Vagina (tissue), 2 donors: Measurements from ENCODE around the gene GPRC5C.

Experiments
- POLR2AphosphoS5 ChIP-seq, 2 donors: sonication (generic); formaldehyde crosslinking; IDR thresholded peaks; one replicate each; pipeline ENCODE4 v1.9.0; 2017; ENCODE audit warnings: antibody characterized with exemption in 2 of 2, mild to moderate bottlenecking in 2 of 2, low read depth in 1 of 2; ENCODE audit not compliant: insufficient read depth in 1 of 2
- TF ChIP-seq, protein P1 (sequence below), 3 experiments: fragments of 450-650 bp in 2 of 3; fragments of 200-600 bp in 1 of 3; sonication (generic) in 1 of 3; IDR thresholded peaks; one replicate each; pipeline ENCODE4 v1.5.1; 2017 to 2019; ENCODE audit warnings: antibody characterized with exemption in 3 of 3, mild to moderate bottlenecking in 2 of 3, moderate library complexity in 2 of 3

DNA sequence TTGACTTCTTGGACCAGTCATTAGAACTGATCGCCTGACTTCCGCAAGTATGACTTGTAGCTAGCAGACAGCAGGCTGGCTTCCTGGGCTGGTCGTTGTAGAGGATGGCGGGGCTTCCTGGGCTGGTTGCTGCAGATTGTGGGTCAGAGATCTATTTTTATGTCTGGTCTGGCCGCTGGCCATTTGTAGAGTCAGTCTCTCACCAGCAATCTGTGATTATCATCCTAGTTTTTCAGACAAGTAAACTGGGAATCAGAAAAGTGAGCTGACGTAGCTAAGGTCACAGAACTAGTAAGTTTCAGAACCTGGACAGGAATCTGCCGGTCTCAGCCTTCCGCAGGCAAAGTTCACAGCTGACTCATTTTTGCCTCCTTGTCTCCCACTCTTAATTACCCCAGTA, 45.5 kb upstream of the GPRC5C start:
- no peak for TF ChIP-seq POLR2AphosphoS5 (IDR thresholded peaks at IDR 0.05; ENCODE audit: insufficient read depth in 1 of 2, low read depth in 1 of 2)
- TF ChIP-seq, protein P1, sequence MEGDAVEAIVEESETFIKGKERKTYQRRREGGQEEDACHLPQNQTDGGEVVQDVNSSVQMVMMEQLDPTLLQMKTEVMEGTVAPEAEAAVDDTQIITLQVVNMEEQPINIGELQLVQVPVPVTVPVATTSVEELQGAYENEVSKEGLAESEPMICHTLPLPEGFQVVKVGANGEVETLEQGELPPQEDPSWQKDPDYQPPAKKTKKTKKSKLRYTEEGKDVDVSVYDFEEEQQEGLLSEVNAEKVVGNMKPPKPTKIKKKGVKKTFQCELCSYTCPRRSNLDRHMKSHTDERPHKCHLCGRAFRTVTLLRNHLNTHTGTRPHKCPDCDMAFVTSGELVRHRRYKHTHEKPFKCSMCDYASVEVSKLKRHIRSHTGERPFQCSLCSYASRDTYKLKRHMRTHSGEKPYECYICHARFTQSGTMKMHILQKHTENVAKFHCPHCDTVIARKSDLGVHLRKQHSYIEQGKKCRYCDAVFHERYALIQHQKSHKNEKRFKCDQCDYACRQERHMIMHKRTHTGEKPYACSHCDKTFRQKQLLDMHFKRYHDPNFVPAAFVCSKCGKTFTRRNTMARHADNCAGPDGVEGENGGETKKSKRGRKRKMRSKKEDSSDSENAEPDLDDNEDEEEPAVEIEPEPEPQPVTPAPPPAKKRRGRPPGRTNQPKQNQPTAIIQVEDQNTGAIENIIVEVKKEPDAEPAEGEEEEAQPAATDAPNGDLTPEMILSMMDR (IDR thresholded peaks at IDR 0.05): no peak
